ENCODE measurements around the gene PDCD1.
"Not testable (repeated sequence)": the region's sequence is repeated elsewhere in the genome, so short reads cannot be mapped to it uniquely, and the experiment has no call there.

PDCD1 gene

DNA sequence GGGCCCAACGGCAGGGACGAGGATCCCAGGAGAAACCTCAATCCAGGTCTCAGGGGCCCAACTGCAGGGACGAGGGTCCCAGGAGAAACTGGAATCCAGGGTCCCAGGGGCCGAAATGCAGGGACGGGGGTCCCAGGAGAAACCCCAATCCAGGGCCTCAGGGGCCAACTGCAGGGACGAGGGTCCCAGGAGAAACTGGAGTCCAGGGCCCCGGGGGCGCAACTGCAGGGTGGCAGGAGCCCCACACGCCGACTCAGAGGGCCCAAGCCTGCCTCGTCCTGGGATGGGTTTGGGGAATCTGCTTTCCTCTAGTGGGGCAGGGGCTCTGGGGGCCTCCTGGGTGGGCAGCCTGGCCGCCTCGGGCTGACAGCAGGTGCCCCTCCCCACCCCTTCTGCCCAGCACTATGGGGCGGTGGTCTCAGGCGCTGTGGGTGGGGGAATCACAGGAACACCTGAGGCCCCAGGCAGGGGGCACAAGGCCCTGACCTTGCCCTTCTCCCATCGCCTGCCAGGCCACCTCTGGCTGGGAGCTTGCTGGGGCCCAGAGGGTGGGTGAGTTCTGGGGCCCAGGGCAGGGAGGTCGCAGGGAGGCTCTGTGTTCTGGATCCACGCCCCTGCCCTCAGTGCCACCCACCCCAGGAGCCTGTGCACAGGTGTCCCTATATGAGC lies 18.0 kb upstream of the PDCD1 start:
- no peak overlapping the region for H3K27ac ChIP-seq (replicated peaks)
- peaks cover 2% of the 10 kb centered on the region for H3K27me3 ChIP-seq (ENCODE audit: insufficient read depth, poor library complexity, severe bottlenecking)
- no peak overlapping the region for H3K4me3 ChIP-seq (replicated peaks; ENCODE audit: insufficient read depth, low read length)
- DNase-seq (ENCODE audit: low read depth in 1 of 2, low spot score in 1 of 2), result no peak
- TF ChIP-seq SPI1 (IDR thresholded peaks at IDR 0.05; ENCODE audit: borderline replicate concordance, low read depth) (no peak), GABPA (IDR thresholded peaks at IDR 0.05; ENCODE audit: low read depth) (no peak), POLR2AphosphoS5 (IDR thresholded peaks at IDR 0.05; ENCODE audit: low read depth) (no peak)
- TF ChIP-seq, protein P1, sequence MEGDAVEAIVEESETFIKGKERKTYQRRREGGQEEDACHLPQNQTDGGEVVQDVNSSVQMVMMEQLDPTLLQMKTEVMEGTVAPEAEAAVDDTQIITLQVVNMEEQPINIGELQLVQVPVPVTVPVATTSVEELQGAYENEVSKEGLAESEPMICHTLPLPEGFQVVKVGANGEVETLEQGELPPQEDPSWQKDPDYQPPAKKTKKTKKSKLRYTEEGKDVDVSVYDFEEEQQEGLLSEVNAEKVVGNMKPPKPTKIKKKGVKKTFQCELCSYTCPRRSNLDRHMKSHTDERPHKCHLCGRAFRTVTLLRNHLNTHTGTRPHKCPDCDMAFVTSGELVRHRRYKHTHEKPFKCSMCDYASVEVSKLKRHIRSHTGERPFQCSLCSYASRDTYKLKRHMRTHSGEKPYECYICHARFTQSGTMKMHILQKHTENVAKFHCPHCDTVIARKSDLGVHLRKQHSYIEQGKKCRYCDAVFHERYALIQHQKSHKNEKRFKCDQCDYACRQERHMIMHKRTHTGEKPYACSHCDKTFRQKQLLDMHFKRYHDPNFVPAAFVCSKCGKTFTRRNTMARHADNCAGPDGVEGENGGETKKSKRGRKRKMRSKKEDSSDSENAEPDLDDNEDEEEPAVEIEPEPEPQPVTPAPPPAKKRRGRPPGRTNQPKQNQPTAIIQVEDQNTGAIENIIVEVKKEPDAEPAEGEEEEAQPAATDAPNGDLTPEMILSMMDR (IDR thresholded peaks at IDR 0.05; ENCODE audit: insufficient read depth, low read length), result no peak
- TF ChIP-seq, protein P2, sequence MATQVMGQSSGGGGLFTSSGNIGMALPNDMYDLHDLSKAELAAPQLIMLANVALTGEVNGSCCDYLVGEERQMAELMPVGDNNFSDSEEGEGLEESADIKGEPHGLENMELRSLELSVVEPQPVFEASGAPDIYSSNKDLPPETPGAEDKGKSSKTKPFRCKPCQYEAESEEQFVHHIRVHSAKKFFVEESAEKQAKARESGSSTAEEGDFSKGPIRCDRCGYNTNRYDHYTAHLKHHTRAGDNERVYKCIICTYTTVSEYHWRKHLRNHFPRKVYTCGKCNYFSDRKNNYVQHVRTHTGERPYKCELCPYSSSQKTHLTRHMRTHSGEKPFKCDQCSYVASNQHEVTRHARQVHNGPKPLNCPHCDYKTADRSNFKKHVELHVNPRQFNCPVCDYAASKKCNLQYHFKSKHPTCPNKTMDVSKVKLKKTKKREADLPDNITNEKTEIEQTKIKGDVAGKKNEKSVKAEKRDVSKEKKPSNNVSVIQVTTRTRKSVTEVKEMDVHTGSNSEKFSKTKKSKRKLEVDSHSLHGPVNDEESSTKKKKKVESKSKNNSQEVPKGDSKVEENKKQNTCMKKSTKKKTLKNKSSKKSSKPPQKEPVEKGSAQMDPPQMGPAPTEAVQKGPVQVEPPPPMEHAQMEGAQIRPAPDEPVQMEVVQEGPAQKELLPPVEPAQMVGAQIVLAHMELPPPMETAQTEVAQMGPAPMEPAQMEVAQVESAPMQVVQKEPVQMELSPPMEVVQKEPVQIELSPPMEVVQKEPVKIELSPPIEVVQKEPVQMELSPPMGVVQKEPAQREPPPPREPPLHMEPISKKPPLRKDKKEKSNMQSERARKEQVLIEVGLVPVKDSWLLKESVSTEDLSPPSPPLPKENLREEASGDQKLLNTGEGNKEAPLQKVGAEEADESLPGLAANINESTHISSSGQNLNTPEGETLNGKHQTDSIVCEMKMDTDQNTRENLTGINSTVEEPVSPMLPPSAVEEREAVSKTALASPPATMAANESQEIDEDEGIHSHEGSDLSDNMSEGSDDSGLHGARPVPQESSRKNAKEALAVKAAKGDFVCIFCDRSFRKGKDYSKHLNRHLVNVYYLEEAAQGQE (IDR thresholded peaks at IDR 0.05; ENCODE audit: insufficient replicate concordance, low read depth), result no peak

DNA sequence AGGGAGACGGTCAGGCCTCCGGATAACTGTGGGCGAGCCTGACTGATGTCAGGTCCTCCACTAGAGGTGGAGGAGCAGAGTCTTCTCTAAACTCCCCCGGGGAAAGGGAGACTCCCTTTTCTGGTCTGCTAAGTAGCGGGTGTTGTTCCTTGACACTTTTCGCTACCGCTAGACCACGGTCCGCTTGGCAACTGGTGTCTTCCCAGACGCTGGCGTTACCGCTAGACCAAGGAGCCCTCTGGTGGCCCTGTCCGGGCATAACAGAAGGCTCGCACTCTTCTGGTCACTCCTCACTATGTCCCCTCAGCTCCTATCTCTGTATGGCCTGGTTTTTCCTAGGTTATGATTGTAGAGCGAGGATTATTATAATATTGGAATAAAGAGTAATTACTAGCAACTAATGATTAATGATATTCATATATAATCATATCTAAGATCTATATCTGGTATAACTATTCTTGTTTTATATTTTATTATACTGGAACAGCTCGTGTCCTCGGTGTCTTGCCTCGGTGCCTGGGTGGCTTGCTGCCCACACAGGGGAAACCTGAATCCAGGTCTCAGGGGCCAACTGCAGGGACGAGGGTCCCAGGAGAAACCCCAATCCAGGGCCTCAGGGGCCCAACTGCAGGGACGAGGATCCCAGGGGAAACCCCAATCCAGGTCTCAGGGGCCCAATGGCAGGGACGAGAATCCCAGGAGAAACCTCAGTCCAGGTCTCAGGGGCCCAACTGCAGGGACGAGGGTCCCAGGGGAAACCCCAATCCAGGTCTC lies 17.2 kb upstream of the PDCD1 start:
- DNase-seq (ENCODE audit: low read depth in 1 of 2, low spot score in 1 of 2), result peak in 1 of 2 experiments; percentile 63
- not testable (repeated sequence) for H3K27me3 ChIP-seq (ENCODE audit: insufficient read depth, poor library complexity, severe bottlenecking); H3K27ac ChIP-seq (replicated peaks); H3K4me3 ChIP-seq (replicated peaks; ENCODE audit: insufficient read depth, low read length)

DNA sequence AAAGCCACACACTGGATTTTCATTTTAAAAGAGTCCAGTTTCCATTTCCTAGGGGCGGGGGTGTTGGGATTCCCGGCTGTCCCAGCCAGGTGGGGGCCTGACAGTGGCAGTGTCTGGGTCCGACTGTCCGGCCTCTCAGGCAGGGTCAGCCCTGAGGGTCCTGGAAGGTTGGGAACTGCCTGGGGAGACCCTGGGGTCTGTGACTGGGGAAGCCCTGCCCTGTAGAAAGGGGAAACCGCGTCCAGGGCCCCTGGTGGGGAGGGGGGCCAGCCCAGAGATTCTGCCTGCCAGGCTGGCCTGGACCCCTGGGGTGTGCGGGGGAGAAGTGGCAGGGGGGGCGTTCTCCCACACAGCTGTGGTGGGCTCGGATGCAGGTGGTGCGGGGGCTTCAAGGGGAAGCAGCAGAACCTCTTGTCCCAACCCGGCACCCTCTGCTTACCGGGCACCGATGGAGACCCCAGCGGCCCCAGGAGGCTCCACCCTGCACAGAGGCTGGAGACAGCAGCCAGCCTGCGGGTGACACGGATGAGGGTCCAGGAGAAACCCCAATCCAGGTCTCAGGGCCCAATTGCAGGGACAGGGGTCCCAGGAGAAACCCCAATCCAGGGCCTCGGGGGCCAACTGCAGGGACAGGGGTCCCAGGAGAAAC lies 15.7 kb upstream of the PDCD1 start:
- TF ChIP-seq SPI1 (IDR thresholded peaks at IDR 0.05; ENCODE audit: borderline replicate concordance, low read depth) (no peak), POLR2AphosphoS5 (IDR thresholded peaks at IDR 0.05; ENCODE audit: low read depth) (no peak), GABPA (IDR thresholded peaks at IDR 0.05; ENCODE audit: low read depth) (no peak)
- TF ChIP-seq, protein P1 (IDR thresholded peaks at IDR 0.05; ENCODE audit: insufficient read depth, low read length), result no peak
- TF ChIP-seq, protein P2 (IDR thresholded peaks at IDR 0.05; ENCODE audit: insufficient replicate concordance, low read depth), result no peak
- DNase-seq (ENCODE audit: low read depth in 1 of 2, low spot score in 1 of 2), result no peak

DNA sequence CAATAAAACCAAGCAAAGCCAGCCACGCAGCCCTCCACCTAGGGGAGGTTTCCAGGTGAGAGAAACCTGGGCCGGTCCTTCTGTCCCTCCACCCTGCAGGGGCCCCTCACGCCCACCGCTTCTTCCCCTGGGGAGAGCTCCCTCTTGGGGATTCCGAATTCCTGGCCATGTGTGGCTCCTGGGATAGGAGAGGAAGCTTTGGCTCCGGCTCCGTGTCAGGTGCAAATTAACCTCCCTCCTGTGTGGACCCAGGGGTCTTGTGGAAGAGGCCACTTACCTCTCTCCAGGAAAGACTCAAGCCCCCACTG lies 15.1 kb upstream of the PDCD1 start:
- Histone ChIP-seq H3K27me3 (ENCODE audit: insufficient read depth, poor library complexity, severe bottlenecking) (peaks cover 25% of the 10 kb centered on the region), H3K27ac (replicated peaks) (no peak overlapping the region), H3K4me3 (replicated peaks; ENCODE audit: insufficient read depth, low read length) (no peak overlapping the region)
- TF ChIP-seq, protein P1 (IDR thresholded peaks at IDR 0.05; ENCODE audit: insufficient read depth, low read length), result no peak
- TF ChIP-seq GABPA (IDR thresholded peaks at IDR 0.05; ENCODE audit: low read depth) (no peak), SPI1 (IDR thresholded peaks at IDR 0.05; ENCODE audit: borderline replicate concordance, low read depth) (no peak), POLR2AphosphoS5 (IDR thresholded peaks at IDR 0.05; ENCODE audit: low read depth) (no peak)
- TF ChIP-seq, protein P2 (IDR thresholded peaks at IDR 0.05; ENCODE audit: insufficient replicate concordance, low read depth), result no peak
- DNase-seq (ENCODE audit: low read depth in 1 of 2, low spot score in 1 of 2), result no peak

More for the DNA sequence above, 15.7 kb upstream of the PDCD1 start:
- Histone ChIP-seq H3K4me3 (replicated peaks; ENCODE audit: insufficient read depth, low read length) (no peak overlapping the region), H3K27me3 (ENCODE audit: insufficient read depth, poor library complexity, severe bottlenecking) (peaks cover 20% of the 10 kb centered on the region), H3K27ac (replicated peaks) (no peak overlapping the region)

All from HL-60 (cell line).